ENCODE results near the gene SCAANT1.
A peak's percentile ranks its signal among the peaks of the same experiment; 100 is the strongest.

The SCAANT1 gene

DNA sequence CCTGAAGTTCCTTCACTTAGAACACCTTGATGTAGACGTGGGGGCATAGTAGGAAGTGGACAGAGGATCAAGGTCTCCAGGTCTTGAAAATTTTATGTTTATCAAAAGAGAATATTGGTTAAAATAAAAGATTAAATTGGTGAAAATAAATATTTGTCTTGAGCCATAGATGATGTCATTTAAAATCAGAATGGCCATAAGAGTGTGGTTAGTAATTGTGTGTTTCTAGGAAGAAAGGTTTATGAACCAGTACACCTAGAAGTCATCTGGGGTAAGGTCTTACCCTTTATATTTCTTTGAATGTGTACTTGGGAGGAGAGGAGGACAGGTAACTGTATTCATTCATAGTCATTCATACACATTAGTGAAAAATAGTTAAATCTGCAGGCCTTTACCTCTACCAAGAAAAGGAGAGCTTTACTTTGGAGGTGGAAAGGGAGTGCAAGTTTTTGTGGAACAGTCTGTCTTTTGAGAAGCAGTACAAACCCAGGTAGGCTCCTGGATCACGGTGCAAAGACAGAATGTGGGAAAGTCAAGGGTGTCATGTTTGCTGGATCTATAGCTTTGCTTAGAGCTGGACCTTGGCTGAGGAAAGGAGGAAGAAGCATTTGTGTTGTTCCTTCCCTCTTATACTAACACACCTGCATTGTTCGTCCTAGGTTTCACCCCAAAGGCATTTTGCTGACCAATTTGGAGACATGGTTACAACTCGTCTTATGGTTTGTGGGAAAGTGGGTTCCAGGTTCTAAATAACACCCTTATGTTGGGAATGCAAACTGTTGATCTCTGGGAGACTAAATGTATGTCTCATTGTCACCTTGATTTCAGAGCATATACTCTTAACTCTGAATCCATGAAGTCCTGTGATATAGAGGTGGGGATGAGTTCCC is 6.2 kb downstream of the SCAANT1 start:
- FAIRE-seq = no peak
- DNase-seq (ENCODE audit: insufficient read length, low spot score) = no peak

DNA sequence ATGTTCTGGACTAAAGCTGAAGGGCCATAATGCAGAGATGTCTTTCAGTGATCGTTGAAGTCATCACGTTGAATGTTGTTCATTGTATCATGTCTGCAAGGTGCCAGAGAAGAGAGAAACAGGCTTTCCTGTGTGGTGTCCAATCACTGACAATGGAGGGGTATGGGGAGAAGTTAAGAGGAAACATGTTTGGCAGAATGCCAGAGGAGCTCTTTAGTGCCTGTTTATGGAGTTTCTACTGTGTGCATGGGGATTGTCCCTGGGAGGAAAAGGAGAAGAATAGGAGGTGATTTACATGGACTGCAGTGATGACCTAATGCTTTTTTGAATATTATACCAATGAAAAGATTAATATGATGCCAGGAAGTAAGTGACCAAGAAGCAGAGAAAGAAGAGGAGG is 11.7 kb downstream of the SCAANT1 start:
- no peak for FAIRE-seq
- DNase-seq (ENCODE audit: insufficient read length, low spot score) = no peak

DNA sequence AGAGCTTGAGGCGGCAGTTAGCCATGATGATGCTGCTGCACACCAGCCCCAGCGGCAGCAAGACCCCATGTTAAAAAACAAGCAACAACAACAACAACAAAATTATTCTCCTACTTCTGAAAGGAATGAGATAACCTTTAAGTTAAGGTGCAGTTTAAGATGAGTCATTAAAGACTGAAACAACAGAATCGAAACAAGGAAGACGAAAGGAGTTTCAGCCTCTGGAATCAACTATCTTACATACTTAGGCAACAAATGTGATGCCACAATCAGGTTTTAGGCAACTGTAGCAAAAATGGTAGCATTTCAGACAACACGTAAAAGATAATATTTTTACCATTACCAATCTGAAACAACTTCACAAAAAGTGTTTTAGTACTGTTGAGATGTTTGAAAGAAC is 12.2 kb downstream of the SCAANT1 start:
- FAIRE-seq (no peak), DNase-seq (ENCODE audit: insufficient read length, low spot score) (no peak)

DNA sequence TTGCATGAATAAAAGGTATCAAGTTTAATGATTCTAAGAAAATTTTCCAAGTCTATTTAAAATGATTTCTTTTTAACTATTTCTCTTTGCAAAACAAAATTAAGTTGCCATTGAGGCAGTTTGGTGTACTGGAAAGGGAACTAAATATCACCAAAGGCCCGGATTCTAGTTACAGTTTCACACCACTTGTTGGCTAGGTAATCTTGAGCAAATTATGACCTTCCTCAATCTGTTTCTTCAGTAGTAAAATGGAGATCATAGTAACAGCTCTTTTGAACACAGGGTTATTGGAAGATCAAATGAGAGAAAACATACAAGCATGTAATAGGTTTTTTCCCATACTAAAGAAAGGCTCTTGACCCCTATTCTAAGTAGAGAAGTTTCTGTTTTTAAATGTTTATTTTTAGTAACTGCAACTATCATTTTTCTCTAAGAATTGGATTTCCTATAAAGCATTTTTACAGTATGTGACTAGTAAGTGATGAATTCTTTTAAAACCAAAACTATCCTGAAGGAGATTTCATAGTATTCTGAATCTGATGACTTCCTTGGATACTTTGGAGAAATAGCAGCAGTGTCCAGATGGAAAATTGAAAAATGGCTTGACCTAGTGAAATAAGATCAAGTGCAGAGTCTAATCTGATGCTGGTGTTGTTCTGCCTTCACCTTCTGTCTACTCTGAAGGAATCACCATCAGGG is 15.7 kb downstream of the SCAANT1 start:
- FAIRE-seq (peak; percentile 58), DNase-seq (ENCODE audit: insufficient read length, low spot score) (peak; percentile 10)

DNA sequence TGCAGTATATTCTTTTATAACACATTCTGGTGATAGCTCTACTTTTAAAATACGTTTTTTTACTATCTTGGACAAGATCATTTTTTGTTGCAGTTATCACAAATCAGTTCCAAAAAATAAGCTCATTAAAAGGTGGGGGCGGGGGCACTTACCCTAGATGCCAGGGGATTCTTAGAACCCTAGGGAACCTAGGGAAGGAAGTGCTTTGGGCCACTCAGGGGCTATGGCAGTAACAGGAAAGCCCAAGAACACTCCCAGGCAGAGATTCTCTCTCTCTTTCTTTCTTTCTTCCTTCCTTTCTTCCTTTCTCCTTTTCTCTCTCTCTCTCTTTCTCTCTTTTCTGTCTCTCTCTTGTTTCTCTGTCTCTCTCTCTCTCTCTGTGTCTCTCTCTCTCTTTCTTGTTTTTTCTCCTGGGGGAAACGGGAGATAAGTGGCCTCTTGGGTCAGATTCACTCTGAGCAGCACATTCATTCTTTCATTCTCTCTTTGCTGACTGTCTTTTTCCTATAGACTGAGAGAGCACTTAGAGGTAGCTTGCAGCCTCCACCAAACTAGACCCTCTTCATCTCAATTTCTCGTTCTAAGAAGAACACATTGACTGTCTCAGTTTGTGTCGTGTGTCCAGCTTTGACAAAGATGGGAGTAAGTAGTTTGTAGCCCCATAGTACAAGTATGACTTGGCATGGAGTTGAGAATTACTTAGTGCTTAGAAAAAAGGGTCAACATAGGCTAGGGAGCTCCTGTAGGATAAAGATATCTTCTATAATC is 16.6 kb downstream of the SCAANT1 start:
- DNase-seq (ENCODE audit: insufficient read length, low spot score) = no peak
- no peak for FAIRE-seq

DNA sequence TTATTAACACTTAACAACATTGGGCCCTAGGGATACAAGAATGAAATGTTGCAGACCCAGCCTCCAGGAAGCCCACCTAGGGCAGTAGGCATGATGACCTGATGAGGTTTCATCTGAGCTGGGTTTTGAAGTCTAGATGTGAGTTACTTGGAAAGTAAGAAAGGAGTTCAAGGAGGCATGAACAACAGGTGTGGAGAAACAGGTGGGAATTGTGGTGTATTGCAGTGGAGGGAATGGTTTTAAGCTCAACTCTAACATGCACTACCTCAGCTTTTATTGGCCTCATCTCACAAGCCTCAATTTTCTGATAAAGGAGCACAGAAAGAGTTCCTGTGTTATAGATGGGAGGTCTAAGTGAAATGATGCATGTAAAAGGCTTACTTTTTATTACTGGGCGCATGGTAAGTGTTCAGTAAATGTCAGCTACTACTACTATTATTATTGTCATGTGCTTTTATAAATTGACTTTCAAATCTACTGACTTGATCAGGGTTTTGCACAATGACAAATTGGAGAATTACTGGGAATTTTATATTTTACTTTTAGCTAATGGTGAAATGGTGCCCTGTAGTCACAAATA is 19.3 kb downstream of the SCAANT1 start:
- no peak for FAIRE-seq
- DNase-seq (ENCODE audit: insufficient read length, low spot score) = no peak

DNA sequence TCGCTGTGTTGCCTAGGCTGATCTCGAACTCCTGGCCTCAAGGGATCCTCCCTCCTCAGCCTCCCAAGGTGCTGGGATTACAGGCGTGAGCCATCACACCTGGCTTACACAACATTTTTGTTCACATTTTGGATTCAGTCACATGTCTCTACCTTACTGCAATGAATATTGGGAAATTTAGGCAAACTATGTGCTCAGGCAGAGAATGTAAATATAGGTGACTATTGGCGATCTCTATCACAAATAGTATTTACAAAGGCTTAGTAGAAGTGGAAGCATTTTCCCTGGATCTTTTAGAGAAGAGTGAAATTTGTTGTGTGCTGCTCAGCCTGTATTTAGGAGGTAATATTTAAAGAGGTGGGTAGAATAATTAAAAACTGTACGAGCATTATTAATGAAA is 20.7 kb downstream of the SCAANT1 start:
- no peak for FAIRE-seq
- no peak for DNase-seq (ENCODE audit: insufficient read length, low spot score)

DNA sequence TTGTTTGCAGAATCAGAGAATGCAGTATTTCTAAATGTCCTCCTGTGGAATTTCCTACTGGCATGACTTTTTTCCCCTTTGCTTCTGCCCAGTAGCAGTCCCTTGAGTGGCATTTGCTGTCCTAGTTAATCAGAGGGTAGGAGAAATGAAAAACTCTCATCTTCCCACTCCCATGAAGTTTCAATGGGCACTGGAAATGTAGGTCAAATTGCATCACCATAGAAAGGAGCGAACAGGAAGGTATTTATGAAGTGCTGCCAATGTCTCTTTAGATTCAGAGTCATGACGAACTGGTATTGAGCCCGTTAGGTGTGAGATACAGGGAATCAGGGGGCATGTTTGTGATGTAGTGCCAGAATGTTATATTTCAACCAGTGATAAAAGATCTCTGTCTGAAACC is 25.3 kb downstream of the SCAANT1 start:
- no peak for FAIRE-seq
- DNase-seq (ENCODE audit: insufficient read length, low spot score) = no peak

DNA sequence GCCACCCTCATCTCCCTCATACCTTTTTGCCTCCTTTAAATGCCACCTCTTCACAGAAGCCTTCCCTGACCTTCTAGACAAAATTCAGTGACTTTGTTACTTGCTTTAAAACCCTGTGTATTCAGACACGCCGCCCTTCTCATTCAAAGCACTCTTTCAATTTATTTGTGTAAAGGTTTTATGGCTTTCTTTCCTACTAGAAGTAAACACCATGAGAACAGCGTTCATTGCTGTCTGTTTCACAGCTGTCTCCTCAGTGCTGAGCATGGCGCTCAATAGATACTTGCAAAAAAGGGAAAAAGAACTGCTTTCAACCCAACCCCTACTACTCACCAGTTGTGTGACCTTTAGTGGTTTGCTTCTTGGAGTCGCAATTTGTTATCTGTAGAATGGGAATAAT is 31.5 kb downstream of the SCAANT1 start:
- FAIRE-seq = no peak
- no peak for DNase-seq (ENCODE audit: insufficient read length, low spot score)

DNA sequence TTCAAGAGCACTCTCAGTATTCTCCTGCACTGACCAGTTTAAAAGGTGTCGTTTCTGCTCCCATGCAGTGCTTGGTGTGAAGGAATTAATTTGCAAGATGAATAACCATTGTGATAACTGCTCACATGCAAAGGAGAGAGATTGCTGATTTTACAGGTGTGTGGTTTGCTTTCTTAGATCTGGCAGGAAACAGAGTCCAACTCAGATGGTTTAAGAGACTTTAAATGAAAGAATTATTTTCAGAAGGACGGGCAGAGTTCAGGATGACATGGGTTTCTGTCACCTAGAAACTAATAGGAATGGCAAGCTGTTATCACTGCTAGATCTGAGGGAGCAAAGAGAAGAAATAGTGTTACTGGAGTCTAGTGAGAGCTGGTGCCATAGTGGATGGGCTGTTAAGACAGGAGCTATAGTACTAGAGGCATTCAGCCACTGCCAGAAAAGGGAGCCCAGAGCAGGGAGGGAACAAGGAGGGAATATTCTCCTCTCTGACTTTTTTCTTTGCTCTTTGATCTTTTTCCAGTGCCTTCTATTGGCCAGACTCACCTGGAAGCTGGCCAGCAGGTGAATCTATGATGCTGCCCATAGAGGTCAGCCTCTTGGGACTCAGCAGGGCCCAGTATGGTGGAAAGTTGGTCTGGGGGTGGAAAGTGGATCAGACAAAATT is 33.7 kb downstream of the SCAANT1 start:
- DNase-seq (ENCODE audit: insufficient read length, low spot score) (no peak), FAIRE-seq (no peak)

DNA sequence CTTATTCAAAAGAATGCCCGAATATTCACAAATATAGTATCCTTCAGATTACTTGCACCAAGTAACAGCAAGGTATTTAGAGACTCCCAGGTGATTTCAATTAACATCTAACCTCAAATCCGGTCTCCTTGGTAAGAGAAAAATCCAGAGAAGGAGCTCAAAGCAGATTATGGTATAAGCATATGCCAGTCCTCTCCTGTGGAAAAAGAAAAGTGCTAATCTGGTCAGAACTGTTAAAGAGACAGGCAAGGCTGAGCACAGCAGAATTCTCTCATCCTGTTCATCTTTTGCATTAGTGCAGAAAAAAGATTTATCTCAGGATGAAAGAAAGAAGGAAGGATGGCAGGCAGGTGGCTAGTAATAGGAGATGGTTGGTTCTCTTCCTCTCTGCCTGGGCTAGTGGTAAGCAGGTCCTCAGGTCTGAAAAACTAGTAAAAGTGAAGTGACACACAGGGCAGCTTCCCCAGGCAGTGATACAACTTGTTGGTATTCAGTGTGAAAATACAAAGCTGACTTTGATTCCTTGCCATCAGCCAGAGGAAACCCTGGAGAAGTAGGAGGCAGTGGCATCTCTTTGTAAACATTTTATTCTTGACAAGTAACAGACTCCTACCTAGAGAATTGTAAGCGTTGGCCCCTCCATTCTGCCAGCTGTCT is 34.3 kb downstream of the SCAANT1 start:
- DNase-seq (ENCODE audit: insufficient read length, low spot score) (no peak), FAIRE-seq (no peak)

DNA sequence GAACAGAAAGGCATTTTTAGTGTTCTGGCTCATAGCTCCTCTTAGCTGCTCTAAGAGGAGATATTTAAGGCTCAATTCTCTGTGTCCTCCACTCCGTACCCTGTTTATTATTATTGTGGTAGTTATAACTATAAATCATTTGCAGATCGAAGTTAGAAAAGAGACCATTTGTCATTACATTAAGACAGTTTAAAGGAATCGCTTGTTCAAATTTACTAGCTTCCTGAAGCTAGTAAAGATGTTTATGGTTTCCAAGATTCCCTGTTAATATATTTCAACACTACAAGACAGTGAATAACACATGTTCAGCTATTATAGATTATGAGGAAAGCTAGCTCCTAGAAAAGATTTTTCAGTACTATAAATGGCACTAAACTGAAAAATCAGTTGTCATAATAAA is 35.9 kb downstream of the SCAANT1 start:
- DNase-seq (ENCODE audit: insufficient read length, low spot score) = no peak
- FAIRE-seq = no peak

DNA sequence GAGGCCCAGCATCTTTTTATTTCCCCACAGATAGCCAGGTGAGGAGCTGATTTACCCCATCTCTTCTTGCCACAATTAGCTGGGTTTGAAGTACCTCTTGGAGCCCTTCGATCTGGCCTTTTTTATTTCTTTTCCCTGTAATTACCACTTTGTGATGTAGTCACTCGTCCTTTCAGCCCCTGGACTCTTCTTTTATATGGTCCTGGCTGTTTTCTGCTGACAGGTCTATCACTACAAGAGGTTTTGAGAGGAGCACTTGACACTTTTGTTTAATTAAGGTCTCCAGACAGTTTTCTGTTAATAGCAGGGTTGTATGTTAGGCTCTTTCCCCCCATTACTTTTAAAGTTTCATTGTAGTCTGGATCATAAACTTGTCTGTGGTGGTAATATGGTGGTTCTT is 36.7 kb downstream of the SCAANT1 start:
- FAIRE-seq = no peak
- DNase-seq (ENCODE audit: insufficient read length, low spot score) = no peak

DNA sequence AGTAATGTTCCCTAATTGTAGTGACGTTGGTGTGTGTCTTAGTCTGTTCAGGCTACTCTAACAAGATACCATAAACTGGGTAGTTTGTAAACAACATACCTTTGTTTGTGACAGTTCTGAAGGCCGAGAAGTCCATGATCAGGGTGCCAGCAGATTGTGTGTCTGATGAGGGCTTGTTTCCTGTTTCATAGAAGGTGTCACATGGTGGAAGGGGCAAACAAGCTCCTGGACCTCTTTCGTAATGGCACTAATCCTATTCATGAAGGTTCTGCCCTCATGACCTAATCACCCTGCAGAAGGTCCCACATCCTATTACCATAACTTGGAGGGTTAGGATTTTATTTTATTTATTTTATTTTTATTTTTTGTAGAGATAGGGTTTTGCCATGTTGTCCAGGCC is 37.4 kb downstream of the SCAANT1 start:
- FAIRE-seq = no peak
- DNase-seq (ENCODE audit: insufficient read length, low spot score) = no peak

DNA sequence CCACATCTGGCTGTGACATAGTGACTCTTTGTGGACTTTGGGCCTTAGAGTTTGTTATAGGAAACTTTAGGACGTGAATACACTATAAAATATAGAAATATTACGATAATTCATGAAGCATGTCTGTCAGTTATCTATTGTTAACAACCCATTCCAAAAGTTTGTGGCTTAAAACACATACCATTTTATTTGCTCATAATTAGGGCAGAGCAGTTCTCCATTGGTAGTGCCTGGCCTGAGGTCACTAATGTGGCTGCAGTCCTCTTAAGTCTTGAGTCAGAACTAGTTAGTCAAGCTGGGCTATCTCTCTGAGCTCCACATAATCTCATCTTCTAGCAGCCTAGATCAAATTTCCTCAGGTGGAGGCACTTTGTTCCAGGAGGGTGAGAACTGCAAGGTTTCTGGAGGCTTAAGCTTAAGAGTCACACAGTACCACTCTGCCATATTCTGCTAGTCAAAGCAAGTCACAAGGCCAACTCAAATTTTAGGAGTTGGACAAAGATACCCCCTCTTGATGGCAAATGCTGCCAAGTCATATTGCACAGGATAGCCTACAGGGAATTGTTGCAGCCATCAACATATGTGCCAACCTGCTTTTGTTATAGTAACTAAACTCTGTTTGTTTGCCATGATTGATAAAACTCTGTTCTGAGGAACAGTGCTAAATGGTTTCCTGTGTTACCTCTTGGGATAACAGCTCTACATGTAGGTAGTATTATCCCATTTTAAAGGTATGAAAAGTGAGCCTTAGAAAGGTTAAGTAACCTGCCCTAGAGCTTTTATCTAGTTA is 39.9 kb downstream of the SCAANT1 start:
- FAIRE-seq (peak; percentile 26), DNase-seq (ENCODE audit: insufficient read length, low spot score) (no peak)

DNA sequence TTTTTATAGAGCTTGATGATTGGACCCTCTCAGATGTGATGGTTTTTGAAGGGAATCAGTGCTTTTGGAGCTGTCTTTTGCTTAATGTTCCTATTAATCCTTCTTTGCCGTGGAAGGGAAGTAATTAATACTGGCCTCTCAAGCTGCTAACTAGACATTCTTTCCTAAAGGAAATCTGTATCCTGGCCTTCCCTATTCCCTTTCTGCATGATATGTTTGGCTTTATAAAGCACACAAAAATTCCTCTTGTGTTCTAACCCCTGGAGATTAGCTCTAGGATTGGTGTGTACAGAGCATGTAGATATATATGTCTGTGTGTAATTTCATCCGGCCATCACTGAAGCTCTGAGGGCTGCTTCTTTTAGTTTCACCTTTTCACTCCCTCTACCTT is 41.6 kb downstream of the SCAANT1 start:
- DNase-seq (ENCODE audit: insufficient read length, low spot score) (no peak), FAIRE-seq (no peak)

DNA sequence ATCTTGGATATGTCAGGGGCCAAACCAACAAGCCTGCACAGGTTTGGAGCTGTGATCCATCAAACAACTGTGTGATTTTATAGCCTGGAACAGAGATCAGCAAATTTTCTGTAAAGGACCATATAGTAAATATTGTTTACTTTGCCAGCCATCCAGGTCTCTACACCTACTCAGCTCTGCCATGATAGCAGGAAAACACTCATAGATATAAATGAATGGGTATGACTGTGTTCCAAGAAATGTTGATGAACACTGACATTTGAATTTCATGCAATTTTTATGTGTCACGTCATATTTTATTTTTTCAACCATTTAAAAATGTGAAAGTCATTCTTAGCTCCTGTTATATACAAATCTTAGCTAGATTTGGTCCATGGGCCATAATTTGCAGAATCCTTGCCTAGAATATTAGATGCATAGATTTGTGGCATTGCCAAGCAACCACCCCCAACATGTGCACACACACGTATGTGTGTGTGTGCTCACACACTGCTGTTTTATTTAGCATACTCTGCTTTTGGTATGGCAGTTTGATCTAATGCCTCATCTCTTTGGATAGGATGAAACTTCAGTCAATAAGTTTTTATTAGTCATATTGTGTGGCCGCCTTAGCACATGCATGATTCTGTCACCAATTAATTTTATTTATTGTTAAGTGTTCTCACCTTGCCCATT is 42.1 kb downstream of the SCAANT1 start:
- FAIRE-seq (no peak), DNase-seq (ENCODE audit: insufficient read length, low spot score) (no peak)

DNA sequence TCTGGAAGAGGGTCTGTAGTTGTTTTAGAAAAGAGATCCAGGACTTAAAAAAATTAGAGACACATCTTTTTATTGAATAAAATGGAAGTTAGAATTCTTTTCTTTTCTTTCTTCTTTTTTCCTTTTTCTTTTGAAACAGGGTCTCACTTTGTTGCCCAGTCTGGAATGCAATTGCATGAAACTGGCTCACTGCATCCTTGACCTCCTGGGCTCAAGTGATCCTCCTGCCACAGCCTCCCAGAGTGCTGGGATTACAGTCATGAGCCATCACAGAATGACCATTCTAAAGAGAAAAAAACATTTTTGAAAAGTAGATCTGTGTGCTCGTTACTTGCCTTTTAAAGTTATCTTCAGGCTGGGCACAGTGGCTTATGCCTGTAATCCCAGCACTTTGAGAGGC is 45.0 kb downstream of the SCAANT1 start:
- DNase-seq (ENCODE audit: insufficient read length, low spot score) (no peak), FAIRE-seq (no peak)

DNA sequence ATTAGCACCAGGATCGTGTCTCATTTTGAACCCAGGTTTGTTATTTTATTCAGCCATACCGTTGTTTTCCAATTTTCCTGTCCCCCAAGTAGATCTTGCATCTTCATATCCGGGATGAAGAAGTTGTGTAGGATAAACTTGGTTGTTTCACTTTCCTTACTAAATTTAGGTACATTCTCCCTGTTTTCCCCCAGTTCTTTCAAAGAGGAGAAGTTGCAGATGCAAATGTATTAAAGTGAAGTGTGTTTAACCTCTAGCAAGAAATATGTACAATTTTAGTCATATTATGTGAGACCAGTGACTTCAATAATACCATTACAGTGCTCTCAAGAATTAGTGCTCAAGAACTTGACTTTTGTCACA is 47.2 kb downstream of the SCAANT1 start:
- DNase-seq (ENCODE audit: insufficient read length, low spot score) (no peak), FAIRE-seq (no peak)
